Left lung (tissue), 10 donors: ENCODE data around the gene MBP. TPM values are rescaled to one million over a fixed set of nuclear protein-coding genes. Genes with fewer than 3 reads are reported as not detected.

Experiments
- ATAC-seq: fragments of 200-7000 bp; cut with Tn5 transposase; one replicate; pipeline ENCODE4 v1.9.1; 2020; ENCODE audit warnings: moderate library complexity
- DNase-seq, 4 donors: peaks; one replicate each; pipeline ENCODE4 v3.0.0-alpha.2; 2013 to 2020
- H3K27ac ChIP-seq, 2 donors: fragments of 200-600 bp; sonication (generic) in 1 of 2; one replicate each; pipeline versions ENCODE4 v1.5.0 to v1.8.0; 2020 to 2021
- H3K27me3 ChIP-seq, 2 donors: fragments of 200-600 bp; sonication (generic) in 1 of 2; one replicate each; pipeline versions ENCODE4 v1.5.0 to v1.8.0; 2020 to 2021
- H3K36me3 ChIP-seq, 2 donors: fragments of 200-600 bp; sonication (generic) in 1 of 2; one replicate each; pipeline versions ENCODE4 v1.5.0 to v1.8.0; 2020 to 2021
- H3K4me1 ChIP-seq, 2 donors: fragments of 200-600 bp; one replicate each; pipeline ENCODE4 v1.8.0; 2021
- H3K4me3 ChIP-seq, 2 donors: fragments of 200-600 bp; sonication (generic) in 1 of 2; one replicate each; pipeline versions ENCODE4 v1.5.0 to v1.8.0; 2020 to 2021; ENCODE audit warnings: mild to moderate bottlenecking in 1 of 2
- H3K9me3 ChIP-seq, 2 donors: fragments of 200-600 bp; sonication (generic) in 1 of 2; one replicate each; pipeline versions ENCODE4 v1.5.0 to v1.8.0; 2020 to 2021
- CTCF ChIP-seq, 2 donors: fragments of 200-600 bp; sonication (generic) in 1 of 2; IDR thresholded peaks; one replicate each; pipeline versions ENCODE4 v1.5.0 to v1.8.0; 2021; ENCODE audit warnings: antibody characterized with exemption in 2 of 2
- intact Hi-C, 2 donors: fragments of 100-400 bp; cut with DNase I; formaldehyde crosslinking; loops; one replicate each; pipeline versions ENCODE4 v1.11.2 to v1.14.2; 2022
- polyA plus RNA-seq, 6 donors: library from polyadenylated mRNA; unstranded; fragments of 120-200 nt; gene quantifications; one replicate each; pipeline ENCODE4 v1.2.1, GENCODE V29; 2013; ENCODE audit not compliant: insufficient read length in 6 of 6
- total RNA-seq, 2 donors: library from RNA; stranded (reverse); fragmentation: NEBNext Ultra II Directional; extraction: Animal tissue kit (Norgen Biotek cat#: 25700); gene quantifications; one replicate each; pipeline ENCODE4 v1.2.1, GENCODE V29; 2021
- donor health status: DM: no; HTN: yes; CAD: no.
- donor health status: DM: no; HTN: no; CAD: no.

MBP gene
- total and polyA plus RNA-seq, 8 donors = 8.8 to 56.7 (median 10.8) TPM

GRCh38 chr18:77078690-77079070 lies 53.9 kb downstream of the MBP start:
- Histone ChIP-seq H3K27ac (peak overlapping the region; percentile 3 to 41), H3K27me3 (no peaks in the 10 kb centered on the region), H3K36me3 (no peaks in the 10 kb centered on the region), H3K4me3 (no peak overlapping the region), H3K9me3 (no peaks in the 10 kb centered on the region), H3K4me1 (peaks cover 2 to 78% of the 10 kb centered on the region in 2 donors)
- no peak for DNase-seq
- intact Hi-C loops = no loop called here
- no peak for TF ChIP-seq CTCF (IDR thresholded peaks at IDR 0.05)
- peak; percentile 40 for ATAC-seq

GRCh38 chr18:77077941-77078689 lies 54.5 kb downstream of the MBP start:
- Histone ChIP-seq H3K9me3 (no peaks in the 10 kb centered on the region), H3K4me3 (no peak overlapping the region), H3K4me1 (peaks cover 2 to 80% of the 10 kb centered on the region in 2 donors), H3K36me3 (no peaks in the 10 kb centered on the region), H3K27me3 (no peaks in the 10 kb centered on the region), H3K27ac (peak overlapping the region; percentile 3 to 41)
- ATAC-seq (peak; percentile 5), DNase-seq (no peak)
- intact Hi-C loops = no loop called here
- no peak for TF ChIP-seq CTCF (IDR thresholded peaks at IDR 0.05)

- H3K27me3 ChIP-seq = no peaks in the 10 kb centered on the region
- H3K36me3 ChIP-seq = no peaks in the 10 kb centered on the region
- H3K4me1 ChIP-seq = peaks cover 2 to 80% of the 10 kb centered on the region in 2 donors
- H3K27ac ChIP-seq = peak overlapping the region in 1 of 2 donors; percentile 41
- no peaks in the 10 kb centered on the region for H3K9me3 ChIP-seq
- H3K4me3 ChIP-seq = no peak overlapping the region
- intact Hi-C loops = no loop called here
- TF ChIP-seq CTCF (IDR thresholded peaks at IDR 0.05) = no peak
- no peak for ATAC-seq
- DNase-seq = no peak
Measured at GRCh38 chr18:77077401-77077800, 55.2 kb downstream of the MBP start.

GRCh38 chr18:77076111-77076510 lies 56.5 kb downstream of the MBP start:
- Histone ChIP-seq H3K4me3 (no peak overlapping the region), H3K27me3 (no peaks in the 10 kb centered on the region), H3K27ac (no peak overlapping the region), H3K36me3 (no peaks in the 10 kb centered on the region), H3K9me3 (no peaks in the 10 kb centered on the region), H3K4me1 (peaks cover 2 to 82% of the 10 kb centered on the region in 2 donors)
- DNase-seq (no peak), ATAC-seq (no peak)
- TF ChIP-seq CTCF (IDR thresholded peaks at IDR 0.05) = no peak
- intact Hi-C loops = no loop called here

- DNase-seq (no peak), ATAC-seq (no peak)
- Histone ChIP-seq H3K4me3 (no peak overlapping the region), H3K9me3 (no peaks in the 10 kb centered on the region), H3K27me3 (no peaks in the 10 kb centered on the region), H3K27ac (peak overlapping the region in 1 of 2 donors; percentile 23), H3K36me3 (peaks cover 0 to 3% of the 10 kb centered on the region in 2 donors), H3K4me1 (peaks cover 2 to 81% of the 10 kb centered on the region in 2 donors)
- no peak for TF ChIP-seq CTCF (IDR thresholded peaks at IDR 0.05)
- intact Hi-C loops = no loop called here
Measured at GRCh38 chr18:77074431-77074830, 58.2 kb downstream of the MBP start.
